HCT116 (cell line): ENCODE data around the gene MDH1. TPM values are rescaled to one million over a fixed set of nuclear protein-coding genes. Genes with fewer than 3 reads are reported as not detected.
"Not testable (repeated sequence)": the region's sequence is repeated elsewhere in the genome, so short reads cannot be mapped to it uniquely, and the experiment has no call there.

Experiments
- ATAC-seq: fragments of 200-7000 bp; cut with Tn5 transposase; 2 replicates; pipeline ENCODE4 v1.9.1; 2020; ENCODE audit warnings: mild to moderate bottlenecking, moderate library complexity
- BruUV-seq: library from RNA; stranded (reverse); fragments of 400-500 nt; replicated peaks from 2 replicates; lab custom pipeline; 2021; lab: Mats Ljungman, UMichigan
- CTCF ChIA-PET: fragments of 300-600 bp; sonication (Branson Sonifier 250); formaldehyde crosslinking; loops from one replicate; lab custom pipeline; 2021; ENCODE audit warnings: antibody characterized with exemption; lab: Charles Lee
- POLR2A ChIA-PET: fragments of 300-600, 350-600 bp; sonication (Branson Sonifier 250); formaldehyde crosslinking; loops from one replicate; lab custom pipeline; 2021; ENCODE audit warnings: antibody characterized with exemption; lab: Charles Lee
- RAD21 ChIA-PET, 2 experiments: fragments of 300-600 bp; sonication (Branson Sonifier 250); formaldehyde crosslinking; loops; one replicate each; lab custom pipeline; 2023; ENCODE audit warnings: low total read pairs in 2 of 2; ENCODE audit not compliant: uncharacterized antibody in 2 of 2, unreplicated experiment in 2 of 2, low non-redundant PET in 1 of 2; lab: Charles Lee
- DNase-seq: peaks from one replicate; pipeline ENCODE4 v3.0.0-alpha.2; 2010; ENCODE audit warnings: low read depth, low spot score
- H2AFZ ChIP-seq: fragments of 200-600 bp; shearing (Covaris generic), sonication (generic); 2 replicates; pipeline ENCODE4 v1.6.1; 2017; ENCODE audit warnings: low read depth, mixed run types, mixed read lengths, antibody characterized with exemption, low read length; ENCODE audit not compliant: poor library complexity, severe bottlenecking
- H3K27ac ChIP-seq: 2 replicates; pipeline ENCODE4 v1.5.1; 2012; ENCODE audit warnings: low read depth, low read length
- H3K27me3 ChIP-seq: fragments of 200-600 bp; sonication (generic); 2 replicates; pipeline ENCODE4 v1.6.1; 2016; ENCODE audit warnings: mixed run types, low read length, mixed read lengths; ENCODE audit not compliant: insufficient read depth
- H3K36me3 ChIP-seq, 2 experiments: fragments of 200-500 bp in 1 of 2; fragments of 200-600 bp in 1 of 2; sonication (Bioruptor generic) in 1 of 2; sonication (generic) in 1 of 2; 2 replicates each; pipeline versions ENCODE4 v1.5.1 to v1.6.1; 2014 to 2016; ENCODE audit warnings: low read length in 2 of 2, inconsistent platforms in 1 of 2, mixed read lengths in 1 of 2, mixed run types in 1 of 2; ENCODE audit not compliant: insufficient read depth in 2 of 2, control insufficient read depth in 1 of 2
- H3K4me1 ChIP-seq, 2 experiments: fragments of 200-600 bp in 1 of 2; sonication (generic) in 1 of 2; 2 replicates each; pipeline versions ENCODE4 v1.5.1 to v1.6.1; 2012 to 2017; ENCODE audit warnings: low read length in 2 of 2, inconsistent platforms in 1 of 2, mild to moderate bottlenecking in 1 of 2, mixed read lengths in 1 of 2, mixed run types in 1 of 2, moderate library complexity in 1 of 2; ENCODE audit not compliant: insufficient read depth in 2 of 2, control insufficient read depth in 1 of 2
- H3K4me2 ChIP-seq: fragments of 200-600 bp; sonication (generic); 2 replicates; pipeline ENCODE4 v1.6.1; 2017; ENCODE audit warnings: mixed run types, low read length, mixed read lengths
- H3K4me3 ChIP-seq, 2 experiments: fragments of 200-600 bp in 1 of 2; sonication (generic) in 1 of 2; replicated peaks in 1 of 2; 2 replicates each; pipeline ENCODE4 v1.5.1; 2011 to 2016; ENCODE audit warnings: low read length in 2 of 2, control low read depth in 1 of 2, low read depth in 1 of 2, mild to moderate bottlenecking in 1 of 2, mixed read lengths in 1 of 2, mixed run types in 1 of 2
- H3K79me2 ChIP-seq: fragments of 200-600 bp; sonication (generic); 2 replicates; pipeline ENCODE4 v1.6.1; 2017; ENCODE audit warnings: mild to moderate bottlenecking, mixed run types, low read length, moderate library complexity, mixed read lengths; ENCODE audit not compliant: insufficient read depth
- H3K9ac ChIP-seq: fragments of 200-600 bp; sonication (generic); 2 replicates; pipeline ENCODE4 v1.6.1; 2016; ENCODE audit warnings: low read length, mixed read lengths
- H3K9me2 ChIP-seq: fragments of 200-600 bp; sonication (generic), shearing (Covaris generic); 2 replicates; pipeline ENCODE4 v1.6.1; 2017; ENCODE audit warnings: mixed run types, mild to moderate bottlenecking, moderate library complexity; ENCODE audit not compliant: insufficient read depth
- H3K9me3 ChIP-seq, 2 experiments: fragments of 200-500 bp in 1 of 2; fragments of 200-600 bp in 1 of 2; sonication (Bioruptor generic) in 1 of 2; sonication (generic) in 1 of 2; 2 replicates each; pipeline ENCODE4 v1.6.1; 2014 to 2017; ENCODE audit warnings: low read length in 2 of 2, mixed read lengths in 2 of 2, inconsistent platforms in 1 of 2, low read depth in 1 of 2, mild to moderate bottlenecking in 1 of 2, mixed run types in 1 of 2, moderate library complexity in 1 of 2; ENCODE audit not compliant: control insufficient read depth in 1 of 2, insufficient read depth in 1 of 2
- H4K20me1 ChIP-seq: fragments of 200-600 bp; sonication (generic), shearing (Covaris generic); 2 replicates; pipeline ENCODE4 v1.6.1; 2017; ENCODE audit warnings: mixed run types, mild to moderate bottlenecking, moderate library complexity; ENCODE audit not compliant: insufficient read depth
- ATF3 ChIP-seq: IDR thresholded peaks from 2 replicates; pipeline ENCODE4 v1.6.1; 2012
- CBX3 ChIP-seq: IDR thresholded peaks from 2 replicates; pipeline ENCODE4 v1.6.1; 2012; ENCODE audit warnings: low read depth
- CEBPB ChIP-seq: IDR thresholded peaks from 2 replicates; pipeline ENCODE4 v1.6.1; 2012; ENCODE audit warnings: low read depth
- EGR1 ChIP-seq: IDR thresholded peaks from 2 replicates; pipeline ENCODE4 v1.6.1; 2012; ENCODE audit warnings: low read depth
- EZH2phosphoT487 ChIP-seq: fragments of 200-600 bp; IDR thresholded peaks from 2 replicates; pipeline ENCODE4 v1.6.1; 2018; ENCODE audit warnings: antibody characterized with exemption, borderline replicate concordance
- MAX ChIP-seq: IDR thresholded peaks from 2 replicates; pipeline ENCODE4 v1.6.1; 2012
- POLR2A ChIP-seq: IDR thresholded peaks from 2 replicates; pipeline ENCODE4 v1.7.0; 2011; ENCODE audit warnings: borderline replicate concordance; ENCODE audit not compliant: insufficient read depth, insufficient read length; ENCODE audit errors: extremely low read depth
- REST ChIP-seq: IDR thresholded peaks from 2 replicates; pipeline ENCODE4 v1.6.1; 2012; ENCODE audit warnings: low read depth
- TCF7L2 ChIP-seq: IDR thresholded peaks from 2 replicates; pipeline ENCODE4 v1.7.0; 2011; ENCODE audit warnings: borderline replicate concordance, inconsistent platforms; ENCODE audit not compliant: insufficient read depth, insufficient read length; ENCODE audit errors: extremely low read depth
- ZFX ChIP-seq: fragments of 450-650 bp; IDR thresholded peaks from 2 replicates; pipeline ENCODE4 v1.6.1; 2017
- ZNF274 ChIP-seq: fragments of 200-500 bp; sonication (Bioruptor generic); IDR thresholded peaks from 2 replicates; pipeline ENCODE4 v1.6.1; 2014; ENCODE audit warnings: mild to moderate bottlenecking, low read depth, low read length, inconsistent platforms
- intact Hi-C: fragments of 100-400 bp; cut with micrococcal nuclease; formaldehyde crosslinking; loops from 2 replicates; pipeline ENCODE4 v1.10.0; 2022
- total RNA-seq: library from RNA; stranded (reverse); gene quantifications from one replicate; pipeline ENCODE4 v1.2.1, GENCODE V29; 2021; ENCODE audit not compliant: unreplicated experiment

The MDH1 gene
- total RNA-seq, 1 experiment from 2014 or later: 192 TPM

GRCh38 chr2:63600881-63601460, 12.2 kb downstream of the MDH1 start:
- TF ChIP-seq ZNF274 (no peak), CBX3 (no peak)
- ATAC-seq (no peak), DNase-seq (no peak)
- Histone ChIP-seq H2AFZ (no peak overlapping the region), H4K20me1 (no peaks in the 10 kb centered on the region), H3K27ac (no peak overlapping the region), H3K9ac (no peak overlapping the region), H3K27me3 (no peaks in the 10 kb centered on the region), H3K9me3 (no peaks in the 10 kb centered on the region), H3K9me2 (no peaks in the 10 kb centered on the region), H3K4me1 (no peaks in the 10 kb centered on the region), H3K4me2 (no peak overlapping the region), H3K4me3 (no peak overlapping the region), H3K36me3 (peaks cover 43 to 52% of the 10 kb centered on the region in 2 experiments), H3K79me2 (peaks cover 32% of the 10 kb centered on the region)
- CTCF ChIA-PET: no interaction called here
- no TSS peak for BruUV-seq
- intact Hi-C loops: no loop called here
- POLR2A ChIA-PET: no interaction called here
- RAD21 ChIA-PET: no interaction called here

- ChIA-PET CTCF (no interaction called here), RAD21 (no interaction called here), POLR2A (no interaction called here)
- Histone ChIP-seq H4K20me1 (no peaks in the 10 kb centered on the region), H3K4me3 (no peak overlapping the region), H3K9ac (no peak overlapping the region), H3K9me2 (no peaks in the 10 kb centered on the region), H3K9me3 (no peaks in the 10 kb centered on the region), H3K79me2 (peaks cover 11% of the 10 kb centered on the region; the same call in 1 of the 2 replicates), H3K27ac (no peak overlapping the region), H3K27me3 (no peaks in the 10 kb centered on the region), H2AFZ (no peak overlapping the region), H3K4me1 (no peaks in the 10 kb centered on the region), H3K4me2 (no peak overlapping the region), H3K36me3 (peaks cover 46 to 50% of the 10 kb centered on the region in 2 experiments)
- no peak for TF ChIP-seq MAX
- TF ChIP-seq POLR2A: no peak
- no peak for TF ChIP-seq EGR1
- TF ChIP-seq ZFX: no peak
- no peak for TF ChIP-seq CEBPB
- no peak for TF ChIP-seq ZNF274
- no peak for TF ChIP-seq TCF7L2
- no peak for TF ChIP-seq REST
- no peak for TF ChIP-seq ATF3
- TF ChIP-seq EZH2phosphoT487: no peak
- ATAC-seq (no peak), DNase-seq (no peak)
- no TSS peak for BruUV-seq
- intact Hi-C loops: no loop called here
Observed at GRCh38 chr2:63604666-63605065, 15.9 kb downstream of the MDH1 start.

- CTCF ChIA-PET, H3K4me3 ChIP-seq, H3K9me3 ChIP-seq, H3K9me2 ChIP-seq, DNase-seq, H3K9ac ChIP-seq, POLR2A ChIA-PET, H3K4me1 ChIP-seq, intact Hi-C loops, BruUV-seq, ATAC-seq, H4K20me1 ChIP-seq, H3K79me2 ChIP-seq, H3K27me3 ChIP-seq, RAD21 ChIA-PET, H3K4me2 ChIP-seq, H2AFZ ChIP-seq, H3K27ac ChIP-seq: not testable (repeated sequence)
- H3K36me3 ChIP-seq: peaks cover 28 to 32% of the 10 kb centered on the region in 2 experiments
Observed at GRCh38 chr2:63608865-63609264, 20.1 kb downstream of the MDH1 start.
